WTC11 (cell line): ENCODE measurements around the gene EXOC4. TPM values are rescaled to one million over a fixed set of nuclear protein-coding genes. Genes with fewer than 3 reads are reported as not detected.

Experiments used
- ATAC-seq: fragments of 200-7000 bp; cut with Tn5 transposase; 2 replicates; pipeline ENCODE4 v1.10.0; 2021; ENCODE audit warnings: mild to moderate bottlenecking, moderate library complexity
- CTCF ChIA-PET: fragments of 300-600 bp; sonication (Branson Sonifier 250); formaldehyde crosslinking; loops from one replicate; lab custom pipeline; 2021; ENCODE audit warnings: antibody characterized with exemption; lab: Charles Lee
- POLR2A ChIA-PET: fragments of 350-600 bp; sonication (Branson Sonifier 250); formaldehyde crosslinking; loops from one replicate; lab custom pipeline; 2021; ENCODE audit warnings: antibody characterized with exemption; lab: Charles Lee
- DNase-seq: peaks from one replicate; pipeline ENCODE4 v3.0.0; 2021; ENCODE audit warnings: low spot score
- H3K27ac Mint-ChIP-seq: 2 replicates; pipeline ENCODE4 v1.8.0; 2021; ENCODE audit warnings: mixed read lengths
- H3K27me3 Mint-ChIP-seq: 2 replicates; pipeline ENCODE4 v1.8.0; 2021; ENCODE audit warnings: low read depth, mild to moderate bottlenecking, moderate library complexity, mixed read lengths
- H3K36me3 Mint-ChIP-seq: 2 replicates; pipeline ENCODE4 v1.8.0; 2021; ENCODE audit warnings: mixed read lengths
- H3K4me1 Mint-ChIP-seq: 2 replicates; pipeline ENCODE4 v1.8.0; 2022; ENCODE audit warnings: mixed read lengths
- H3K4me3 Mint-ChIP-seq: 2 replicates; pipeline ENCODE4 v1.8.0; 2021; ENCODE audit warnings: mild to moderate bottlenecking, moderate library complexity, mixed read lengths
- H3K9me3 Mint-ChIP-seq: 2 replicates; pipeline ENCODE4 v1.8.0; 2021; ENCODE audit warnings: mixed read lengths
- ATF1 ChIP-seq: sonication (generic); formaldehyde crosslinking; IDR thresholded peaks from 2 replicates; pipeline ENCODE4 v1.8.1; 2023; ENCODE audit warnings: mild to moderate bottlenecking, moderate library complexity, missing genetic modification reagents
- GABPB1 ChIP-seq: sonication (generic); formaldehyde crosslinking; IDR thresholded peaks from 2 replicates; pipeline ENCODE4 v1.8.1; 2023; ENCODE audit warnings: mild to moderate bottlenecking, missing genetic modification reagents
- KAT7 ChIP-seq: sonication (generic); formaldehyde crosslinking; IDR thresholded peaks from 2 replicates; pipeline ENCODE4 v1.8.1; 2023; ENCODE audit warnings: missing genetic modification reagents, mild to moderate bottlenecking, borderline replicate concordance
- NFYB ChIP-seq: sonication (generic); formaldehyde crosslinking; conservative IDR thresholded peaks from 2 replicates; pipeline ENCODE4 v1.8.0; 2022; ENCODE audit warnings: low read depth, missing genetic modification reagents
- NR3C1 ChIP-seq: sonication (generic); formaldehyde crosslinking; conservative IDR thresholded peaks from 2 replicates; pipeline ENCODE4 v1.8.1; 2023; ENCODE audit warnings: low read depth, mild to moderate bottlenecking, missing genetic modification reagents
- OVOL2 ChIP-seq: fragments of 250-450 bp; sonication (Bioruptor Pico); IDR thresholded peaks from 2 replicates; pipeline ENCODE4 v1.9.0; 2021; ENCODE audit warnings: mild to moderate bottlenecking, borderline replicate concordance
- SMAD4 ChIP-seq: sonication (generic); formaldehyde crosslinking; IDR thresholded peaks from 2 replicates; pipeline ENCODE4 v1.8.0; 2022; ENCODE audit warnings: mild to moderate bottlenecking, missing genetic modification reagents
- ZNF317 ChIP-seq: sonication (generic); formaldehyde crosslinking; IDR thresholded peaks from 2 replicates; pipeline ENCODE4 v1.8.1; 2023; ENCODE audit warnings: low read depth, mild to moderate bottlenecking, moderate library complexity, missing genetic modification reagents, borderline replicate concordance
- ZNF671 ChIP-seq: fragments of 250-450 bp; sonication (Bioruptor Pico); IDR thresholded peaks from 2 replicates; pipeline ENCODE4 v1.8.0; 2021; ENCODE audit warnings: mild to moderate bottlenecking
- total RNA-seq: library from RNA; stranded (reverse); gene quantifications from 3 replicates; pipeline ENCODE4 v1.2.3, GENCODE V29; 2021
- TF ChIP-seq, protein P1 (sequence below): sonication (generic); formaldehyde crosslinking; IDR thresholded peaks from 2 replicates; pipeline ENCODE4 v1.8.1; 2023; ENCODE audit warnings: mild to moderate bottlenecking, moderate library complexity, missing genetic modification reagents
- TF ChIP-seq, protein P2 (sequence below): sonication (generic); formaldehyde crosslinking; IDR thresholded peaks from 2 replicates; pipeline ENCODE4 v1.8.1; 2022; ENCODE audit warnings: low read depth, missing genetic modification reagents, borderline replicate concordance
- TF ChIP-seq, protein P3 (sequence below): sonication (generic); formaldehyde crosslinking; IDR thresholded peaks from 2 replicates; pipeline ENCODE4 v1.8.1; 2022; ENCODE audit warnings: mild to moderate bottlenecking, moderate library complexity, missing genetic modification reagents
- TF ChIP-seq, protein P4 (sequence below): sonication (generic); formaldehyde crosslinking; IDR thresholded peaks from 2 replicates; pipeline ENCODE4 v1.8.1; 2023; ENCODE audit warnings: mild to moderate bottlenecking, missing genetic modification reagents
- TF ChIP-seq, protein P5 (sequence below): fragments of 250-450 bp; sonication (Bioruptor Pico); conservative IDR thresholded peaks from 2 replicates; pipeline ENCODE4 v1.9.0; 2021; ENCODE audit warnings: mild to moderate bottlenecking
- TF ChIP-seq, protein P6 (sequence below): sonication (generic); formaldehyde crosslinking; IDR thresholded peaks from 2 replicates; pipeline ENCODE4 v1.8.0; 2022; ENCODE audit warnings: mild to moderate bottlenecking, missing genetic modification reagents
- TF ChIP-seq, protein P7 (sequence below): sonication (generic); formaldehyde crosslinking; IDR thresholded peaks from 2 replicates; pipeline ENCODE4 v1.8.1; 2023; ENCODE audit warnings: mild to moderate bottlenecking, missing genetic modification reagents, borderline replicate concordance

Gene EXOC4
- total RNA-seq, 1 experiment from 2014 or later = 62.0 TPM

DNA sequence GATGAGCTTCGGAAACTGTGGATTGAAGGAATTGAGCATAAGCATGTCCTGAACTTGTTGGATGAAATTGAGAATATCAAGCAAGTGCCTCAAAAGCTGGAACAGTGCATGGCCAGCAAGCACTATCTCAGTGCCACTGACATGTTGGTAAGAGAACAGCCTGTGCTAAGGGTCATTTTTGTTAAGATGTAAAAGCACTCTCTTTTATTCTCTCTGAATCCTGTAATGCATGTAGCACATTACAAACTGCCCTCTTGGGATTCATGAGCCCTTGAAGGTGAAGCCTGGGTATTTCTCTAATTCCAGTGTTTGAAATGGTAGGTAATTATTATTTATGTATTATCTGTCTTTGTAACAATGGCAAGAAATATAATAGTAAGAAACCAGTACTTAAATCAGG lies 36.1 kb downstream of the EXOC4 start:
- Mint-ChIP-seq H3K36me3 (peaks cover 16% of the 10 kb centered on the region), H3K4me3 (no peak overlapping the region), H3K4me1 (peaks cover 14% of the 10 kb centered on the region), H3K27me3 (no peaks in the 10 kb centered on the region), H3K9me3 (no peaks in the 10 kb centered on the region), H3K27ac (no peak overlapping the region)
- ChIA-PET POLR2A (no interaction called here), CTCF (no interaction called here)
- DNase-seq = no peak
- TF ChIP-seq NR3C1 = no peak
- TF ChIP-seq KAT7 (CRISPR knock-in tag) = no peak
- TF ChIP-seq, protein P1, sequence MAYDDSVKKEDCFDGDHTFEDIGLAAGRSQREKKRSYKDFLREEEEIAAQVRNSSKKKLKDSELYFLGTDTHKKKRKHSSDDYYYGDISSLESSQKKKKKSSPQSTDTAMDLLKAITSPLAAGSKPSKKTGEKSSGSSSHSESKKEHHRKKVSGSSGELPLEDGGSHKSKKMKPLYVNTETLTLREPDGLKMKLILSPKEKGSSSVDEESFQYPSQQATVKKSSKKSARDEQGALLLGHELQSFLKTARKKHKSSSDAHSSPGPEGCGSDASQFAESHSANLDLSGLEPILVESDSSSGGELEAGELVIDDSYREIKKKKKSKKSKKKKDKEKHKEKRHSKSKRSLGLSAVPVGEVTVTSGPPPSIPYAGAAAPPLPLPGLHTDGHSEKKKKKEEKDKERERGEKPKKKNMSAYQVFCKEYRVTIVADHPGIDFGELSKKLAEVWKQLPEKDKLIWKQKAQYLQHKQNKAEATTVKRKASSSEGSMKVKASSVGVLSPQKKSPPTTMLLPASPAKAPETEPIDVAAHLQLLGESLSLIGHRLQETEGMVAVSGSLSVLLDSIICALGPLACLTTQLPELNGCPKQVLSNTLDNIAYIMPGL (CRISPR knock-in tag) = no peak
- no peak for TF ChIP-seq ATF1
- TF ChIP-seq, protein P2, sequence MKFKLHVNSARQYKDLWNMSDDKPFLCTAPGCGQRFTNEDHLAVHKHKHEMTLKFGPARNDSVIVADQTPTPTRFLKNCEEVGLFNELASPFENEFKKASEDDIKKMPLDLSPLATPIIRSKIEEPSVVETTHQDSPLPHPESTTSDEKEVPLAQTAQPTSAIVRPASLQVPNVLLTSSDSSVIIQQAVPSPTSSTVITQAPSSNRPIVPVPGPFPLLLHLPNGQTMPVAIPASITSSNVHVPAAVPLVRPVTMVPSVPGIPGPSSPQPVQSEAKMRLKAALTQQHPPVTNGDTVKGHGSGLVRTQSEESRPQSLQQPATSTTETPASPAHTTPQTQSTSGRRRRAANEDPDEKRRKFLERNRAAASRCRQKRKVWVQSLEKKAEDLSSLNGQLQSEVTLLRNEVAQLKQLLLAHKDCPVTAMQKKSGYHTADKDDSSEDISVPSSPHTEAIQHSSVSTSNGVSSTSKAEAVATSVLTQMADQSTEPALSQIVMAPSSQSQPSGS (CRISPR knock-in tag) = no peak
- no peak for TF ChIP-seq ZNF671 (CRISPR knock-in tag)
- TF ChIP-seq OVOL2 = no peak
- TF ChIP-seq, protein P3, sequence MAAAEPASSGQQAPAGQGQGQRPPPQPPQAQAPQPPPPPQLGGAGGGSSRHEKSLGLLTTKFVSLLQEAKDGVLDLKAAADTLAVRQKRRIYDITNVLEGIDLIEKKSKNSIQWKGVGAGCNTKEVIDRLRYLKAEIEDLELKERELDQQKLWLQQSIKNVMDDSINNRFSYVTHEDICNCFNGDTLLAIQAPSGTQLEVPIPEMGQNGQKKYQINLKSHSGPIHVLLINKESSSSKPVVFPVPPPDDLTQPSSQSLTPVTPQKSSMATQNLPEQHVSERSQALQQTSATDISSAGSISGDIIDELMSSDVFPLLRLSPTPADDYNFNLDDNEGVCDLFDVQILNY (CRISPR knock-in tag) = no peak
- TF ChIP-seq, protein P4, sequence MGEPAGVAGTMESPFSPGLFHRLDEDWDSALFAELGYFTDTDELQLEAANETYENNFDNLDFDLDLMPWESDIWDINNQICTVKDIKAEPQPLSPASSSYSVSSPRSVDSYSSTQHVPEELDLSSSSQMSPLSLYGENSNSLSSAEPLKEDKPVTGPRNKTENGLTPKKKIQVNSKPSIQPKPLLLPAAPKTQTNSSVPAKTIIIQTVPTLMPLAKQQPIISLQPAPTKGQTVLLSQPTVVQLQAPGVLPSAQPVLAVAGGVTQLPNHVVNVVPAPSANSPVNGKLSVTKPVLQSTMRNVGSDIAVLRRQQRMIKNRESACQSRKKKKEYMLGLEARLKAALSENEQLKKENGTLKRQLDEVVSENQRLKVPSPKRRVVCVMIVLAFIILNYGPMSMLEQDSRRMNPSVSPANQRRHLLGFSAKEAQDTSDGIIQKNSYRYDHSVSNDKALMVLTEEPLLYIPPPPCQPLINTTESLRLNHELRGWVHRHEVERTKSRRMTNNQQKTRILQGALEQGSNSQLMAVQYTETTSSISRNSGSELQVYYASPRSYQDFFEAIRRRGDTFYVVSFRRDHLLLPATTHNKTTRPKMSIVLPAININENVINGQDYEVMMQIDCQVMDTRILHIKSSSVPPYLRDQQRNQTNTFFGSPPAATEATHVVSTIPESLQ (CRISPR knock-in tag) = no peak
- TF ChIP-seq, protein P5, sequence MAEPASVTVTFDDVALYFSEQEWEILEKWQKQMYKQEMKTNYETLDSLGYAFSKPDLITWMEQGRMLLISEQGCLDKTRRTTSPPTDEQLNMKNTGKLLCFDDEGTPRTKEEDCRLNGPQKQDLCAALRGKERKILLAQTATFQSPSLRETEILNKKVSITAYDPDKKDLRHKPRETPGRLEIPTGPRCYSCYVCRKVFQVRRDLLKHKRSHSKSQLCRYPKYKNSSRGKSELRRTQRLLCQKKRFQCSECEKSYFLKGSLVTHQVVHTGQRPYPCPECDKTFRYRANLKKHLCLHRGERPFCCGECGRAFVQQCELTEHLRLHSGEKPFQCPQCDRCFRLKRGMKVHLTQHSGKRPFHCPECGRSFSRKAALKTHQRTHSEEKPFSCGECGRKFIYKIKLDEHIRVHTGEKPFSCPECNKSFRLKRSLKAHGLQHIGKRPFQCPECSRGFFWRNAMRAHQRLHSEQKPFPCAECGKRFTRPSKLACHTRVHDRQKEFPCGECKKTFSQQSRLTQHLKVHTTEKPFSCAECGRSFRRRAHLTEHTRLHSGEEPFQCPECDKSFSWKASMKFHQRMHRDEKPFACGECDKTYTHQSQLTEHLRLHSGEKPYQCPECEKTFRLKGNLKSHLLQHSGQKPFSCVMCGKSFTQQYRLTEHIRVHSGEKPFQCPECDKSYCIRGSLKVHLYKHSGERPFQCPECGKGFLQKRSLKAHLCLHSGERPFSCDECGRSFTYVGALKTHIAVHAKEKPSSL = no peak
- TF ChIP-seq, all 79 proteins: peak for 0
- ATAC-seq = no peak

DNA sequence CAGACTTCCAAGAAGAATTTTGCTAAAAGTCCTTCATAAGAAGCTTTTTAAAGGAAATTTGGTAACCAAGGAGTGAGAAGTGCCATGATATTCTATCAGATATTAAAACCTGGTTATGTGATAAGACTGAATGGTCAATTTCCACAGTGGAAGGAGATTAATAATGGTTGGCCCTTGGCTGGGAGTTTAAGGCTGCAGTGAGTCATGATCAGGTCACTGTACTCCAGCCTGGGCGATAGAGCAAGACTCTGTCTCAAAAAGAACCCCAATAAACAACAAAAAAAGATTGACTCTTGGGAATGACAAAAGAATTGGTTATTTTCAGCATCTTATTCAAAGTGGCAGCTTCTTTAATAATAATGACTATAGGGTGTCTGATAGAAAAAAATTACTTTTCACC lies 37.2 kb downstream of the EXOC4 start:
- no peaks in the 10 kb centered on the region for H3K27me3 Mint-ChIP-seq
- no peak overlapping the region for H3K4me3 Mint-ChIP-seq
- no peak for ATAC-seq
- peaks cover 14% of the 10 kb centered on the region for H3K4me1 Mint-ChIP-seq
- ChIA-PET CTCF (no interaction called here), POLR2A (no interaction called here)
- peaks cover 16% of the 10 kb centered on the region for H3K36me3 Mint-ChIP-seq
- DNase-seq = no peak
- no peak overlapping the region for H3K27ac Mint-ChIP-seq
- no peaks in the 10 kb centered on the region for H3K9me3 Mint-ChIP-seq
- TF ChIP-seq, protein P6, sequence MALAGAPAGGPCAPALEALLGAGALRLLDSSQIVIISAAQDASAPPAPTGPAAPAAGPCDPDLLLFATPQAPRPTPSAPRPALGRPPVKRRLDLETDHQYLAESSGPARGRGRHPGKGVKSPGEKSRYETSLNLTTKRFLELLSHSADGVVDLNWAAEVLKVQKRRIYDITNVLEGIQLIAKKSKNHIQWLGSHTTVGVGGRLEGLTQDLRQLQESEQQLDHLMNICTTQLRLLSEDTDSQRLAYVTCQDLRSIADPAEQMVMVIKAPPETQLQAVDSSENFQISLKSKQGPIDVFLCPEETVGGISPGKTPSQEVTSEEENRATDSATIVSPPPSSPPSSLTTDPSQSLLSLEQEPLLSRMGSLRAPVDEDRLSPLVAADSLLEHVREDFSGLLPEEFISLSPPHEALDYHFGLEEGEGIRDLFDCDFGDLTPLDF (CRISPR knock-in tag) = no peak
- TF ChIP-seq SMAD4 (no peak), KAT7 (CRISPR knock-in tag) (no peak), ZNF317 (CRISPR knock-in tag) (no peak), GABPB1 (CRISPR knock-in tag) (no peak), NFYB (CRISPR knock-in tag) (no peak)
- TF ChIP-seq, protein P1 (CRISPR knock-in tag) = no peak
- TF ChIP-seq, protein P7, sequence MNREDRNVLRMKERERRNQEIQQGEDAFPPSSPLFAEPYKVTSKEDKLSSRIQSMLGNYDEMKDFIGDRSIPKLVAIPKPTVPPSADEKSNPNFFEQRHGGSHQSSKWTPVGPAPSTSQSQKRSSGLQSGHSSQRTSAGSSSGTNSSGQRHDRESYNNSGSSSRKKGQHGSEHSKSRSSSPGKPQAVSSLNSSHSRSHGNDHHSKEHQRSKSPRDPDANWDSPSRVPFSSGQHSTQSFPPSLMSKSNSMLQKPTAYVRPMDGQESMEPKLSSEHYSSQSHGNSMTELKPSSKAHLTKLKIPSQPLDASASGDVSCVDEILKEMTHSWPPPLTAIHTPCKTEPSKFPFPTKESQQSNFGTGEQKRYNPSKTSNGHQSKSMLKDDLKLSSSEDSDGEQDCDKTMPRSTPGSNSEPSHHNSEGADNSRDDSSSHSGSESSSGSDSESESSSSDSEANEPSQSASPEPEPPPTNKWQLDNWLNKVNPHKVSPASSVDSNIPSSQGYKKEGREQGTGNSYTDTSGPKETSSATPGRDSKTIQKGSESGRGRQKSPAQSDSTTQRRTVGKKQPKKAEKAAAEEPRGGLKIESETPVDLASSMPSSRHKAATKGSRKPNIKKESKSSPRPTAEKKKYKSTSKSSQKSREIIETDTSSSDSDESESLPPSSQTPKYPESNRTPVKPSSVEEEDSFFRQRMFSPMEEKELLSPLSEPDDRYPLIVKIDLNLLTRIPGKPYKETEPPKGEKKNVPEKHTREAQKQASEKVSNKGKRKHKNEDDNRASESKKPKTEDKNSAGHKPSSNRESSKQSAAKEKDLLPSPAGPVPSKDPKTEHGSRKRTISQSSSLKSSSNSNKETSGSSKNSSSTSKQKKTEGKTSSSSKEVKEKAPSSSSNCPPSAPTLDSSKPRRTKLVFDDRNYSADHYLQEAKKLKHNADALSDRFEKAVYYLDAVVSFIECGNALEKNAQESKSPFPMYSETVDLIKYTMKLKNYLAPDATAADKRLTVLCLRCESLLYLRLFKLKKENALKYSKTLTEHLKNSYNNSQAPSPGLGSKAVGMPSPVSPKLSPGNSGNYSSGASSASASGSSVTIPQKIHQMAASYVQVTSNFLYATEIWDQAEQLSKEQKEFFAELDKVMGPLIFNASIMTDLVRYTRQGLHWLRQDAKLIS = no peak
